CD4-positive, alpha-beta T cell treated with Interleukin-17A for 4 hours (primary cell): ENCODE data around the gene MZB1.
"Not testable (repeated sequence)": the region's sequence is repeated elsewhere in the genome, so short reads cannot be mapped to it uniquely, and the experiment has no call there.

ENCODE experiments used
- DNase-seq: peaks from one replicate; pipeline ENCODE4 v3.0.0-alpha.2; 2020; ENCODE audit warnings: mixed read lengths

Gene MZB1

GRCh38 chr5:139391570-139392323 lies 2.0 kb upstream of the MZB1 start:
- no peak for DNase-seq

- DNase-seq, result no peak
Measured at GRCh38 chr5:139390639-139391569, 1.2 kb upstream of the MZB1 start.

GRCh38 chr5:139388198-139388821 lies 1.4 kb downstream of the MZB1 start:
- no peak for DNase-seq

- DNase-seq, result no peak
Measured at GRCh38 chr5:139387611-139388197, 2.0 kb downstream of the MZB1 start.

- DNase-seq, result not testable (repeated sequence)
Measured at GRCh38 chr5:139386956-139387355, 2.8 kb downstream of the MZB1 start.

GRCh38 chr5:139386050-139386438 lies 3.7 kb downstream of the MZB1 start:
- no peak for DNase-seq

- DNase-seq, result peak; percentile 48
Measured at GRCh38 chr5:139385061-139386049, 4.4 kb downstream of the MZB1 start.

GRCh38 chr5:139384591-139385051 lies 5.1 kb downstream of the MZB1 start:
- DNase-seq, result no peak

- DNase-seq, result no peak
Measured at GRCh38 chr5:139383993-139384590, 5.6 kb downstream of the MZB1 start.

GRCh38 chr5:139383275-139383992 lies 6.3 kb downstream of the MZB1 start, which contains the start of gene SLC23A1:
TSS of gene SLC23A1 (minus strand) at chr5:139383297. CDS start at chr5:139383253, 44 bp downstream.
- no peak for DNase-seq

GRCh38 chr5:139382807-139383206 lies 6.9 kb downstream of the MZB1 start:
- DNase-seq, result no peak

- DNase-seq, result no peak
Measured at GRCh38 chr5:139381837-139382761, 7.6 kb downstream of the MZB1 start.

- no peak for DNase-seq
Measured at GRCh38 chr5:139379626-139380449, 9.9 kb downstream of the MZB1 start.

GRCh38 chr5:139378941-139379361 lies 10.8 kb downstream of the MZB1 start:
- DNase-seq, result no peak

- no peak for DNase-seq
Measured at GRCh38 chr5:139378101-139378825, 11.4 kb downstream of the MZB1 start.

- DNase-seq, result no peak
Measured at GRCh38 chr5:139377226-139377625, 12.5 kb downstream of the MZB1 start.

- no peak for DNase-seq
Measured at GRCh38 chr5:139376364-139376763, 13.3 kb downstream of the MZB1 start.

- no peak for DNase-seq
Measured at GRCh38 chr5:139374909-139375308, 14.8 kb downstream of the MZB1 start.
